NCI-H1105 (cell line): ENCODE results near the gene TAL2.
A peak's percentile ranks its signal among the peaks of the same experiment; 100 is the strongest.
"Not testable (repeated sequence)": the region's sequence is repeated elsewhere in the genome, so short reads cannot be mapped to it uniquely, and the experiment has no call there.

ENCODE experiments used
- DNase-seq: peaks from one replicate; lab custom pipeline; 2025; lab: John Stamatoyannopoulos, UW

The TAL2 gene

GRCh38 chr9:105676351-105676923 is 14.2 kb downstream of the TAL2 start:
- no peak for DNase-seq

- no peak for DNase-seq
These were observed 15.9 kb downstream of the TAL2 start for GRCh38 chr9:105678163-105678562.

- DNase-seq = no peak
These were observed 16.5 kb downstream of the TAL2 start for GRCh38 chr9:105678781-105679180.

- DNase-seq = no peak
These were observed 17.2 kb downstream of the TAL2 start for GRCh38 chr9:105679257-105680022.

- no peak for DNase-seq
These were observed 19.1 kb downstream of the TAL2 start for GRCh38 chr9:105681313-105681712.

GRCh38 chr9:105681724-105682123 is 19.5 kb downstream of the TAL2 start:
- no peak for DNase-seq

GRCh38 chr9:105683688-105684275 is 21.5 kb downstream of the TAL2 start:
- DNase-seq = no peak

GRCh38 chr9:105686936-105687335 is 24.7 kb downstream of the TAL2 start:
- DNase-seq = no peak

- DNase-seq = no peak
These were observed 28.5 kb downstream of the TAL2 start for GRCh38 chr9:105690742-105691141.

- no peak for DNase-seq
These were observed 31.4 kb downstream of the TAL2 start for GRCh38 chr9:105693435-105694189.

GRCh38 chr9:105694190-105694847 is 32.1 kb downstream of the TAL2 start, which contains the start of gene TMEM38B:
Gene TMEM38B (plus strand): TSS chr9:105694541. CDS start chr9:105694661, 120 bp downstream.
- peak; percentile 81 for DNase-seq

GRCh38 chr9:105694848-105695581 is 32.8 kb downstream of the TAL2 start:
- no peak for DNase-seq

- DNase-seq = no peak
These were observed 34.0 kb downstream of the TAL2 start for GRCh38 chr9:105696219-105696793.

- no peak for DNase-seq
These were observed 35.6 kb downstream of the TAL2 start for GRCh38 chr9:105697871-105698270.

- no peak for DNase-seq
These were observed 36.2 kb downstream of the TAL2 start for GRCh38 chr9:105698348-105698870.

- no peak for DNase-seq
These were observed 38.4 kb downstream of the TAL2 start for GRCh38 chr9:105700668-105701067.

- no peak for DNase-seq
These were observed 38.9 kb downstream of the TAL2 start for GRCh38 chr9:105701145-105701544.

GRCh38 chr9:105702207-105702606 is 40.0 kb downstream of the TAL2 start:
- DNase-seq = no peak

- not testable (repeated sequence) for DNase-seq
These were observed 41.4 kb downstream of the TAL2 start for GRCh38 chr9:105703638-105704037.

GRCh38 chr9:105706156-105706555 is 43.9 kb downstream of the TAL2 start:
- DNase-seq = no peak

- DNase-seq = no peak
These were observed 46.1 kb downstream of the TAL2 start for GRCh38 chr9:105708405-105708804.
